Measurements from ENCODE around the gene ZNF507. TPM values are rescaled to one million over a fixed set of nuclear protein-coding genes. Genes with fewer than 3 reads are reported as not detected.

ZNF507 gene
- total and polyA plus RNA-seq, 4 donors = 2.9 to 14.1 (median 7.1) TPM

- peak within 1 kb of the TSS; percentile 98 to 99 for H3K27ac ChIP-seq (ENCODE audit: low read depth in 1 of 2, low read length in 2 of 2)
- TF ChIP-seq YY1 (IDR thresholded peaks at IDR 0.05) = peak; percentile 49
- peak; percentile 51 for TF ChIP-seq TAF1 (conservative IDR thresholded peaks at IDR 0.05)
- peak in 1 of 2 donors; percentile 62 for TF ChIP-seq EGR1 (IDR thresholded peaks at IDR 0.05; ENCODE audit: low read depth in 2 of 2)
- no peak for TF ChIP-seq ZBTB33 (IDR thresholded peaks at IDR 0.05)
- TF ChIP-seq RAD21 (IDR thresholded peaks at IDR 0.05) = peak in 1 of 2 donors; percentile 29
- TF ChIP-seq RXRA (IDR thresholded peaks at IDR 0.05) = no peak
- TF ChIP-seq HNF4A (conservative IDR thresholded peaks at IDR 0.05) = no peak
- no peak for TF ChIP-seq CTCF (IDR thresholded peaks at IDR 0.05; ENCODE audit: low read depth, low read length, missing input control)
- TF ChIP-seq FOXA1 (IDR thresholded peaks at IDR 0.05) = no peak
- TF ChIP-seq HNF4G (IDR thresholded peaks at IDR 0.05) = no peak
- no peak for TF ChIP-seq JUND (IDR thresholded peaks at IDR 0.05)
- TF ChIP-seq REST (IDR thresholded peaks at IDR 0.05) = peak; percentile 88
- TF ChIP-seq ATF3 (IDR thresholded peaks at IDR 0.05) = no peak
- no peak for TF ChIP-seq NR2F2 (IDR thresholded peaks at IDR 0.05)
- no peak for TF ChIP-seq FOXA2 (IDR thresholded peaks at IDR 0.05)
- peak; percentile 42 for TF ChIP-seq SP1 (IDR thresholded peaks at IDR 0.05)
- peak; percentile 74 for TF ChIP-seq MAX (IDR thresholded peaks at IDR 0.05)
- peak; percentile 84 to 95 for TF ChIP-seq GABPA (IDR thresholded peaks at IDR 0.05 in 1 of 2, conservative IDR thresholded peaks at IDR 0.05 in 1 of 2)
- no peaks in the 10 kb centered on the region for H3K27me3 ChIP-seq (ENCODE audit: control insufficient read depth in 4 of 4, insufficient read depth in 4 of 4, low read length in 3 of 4)
- peak within 1 kb of the TSS; percentile 87 to 98 for H3K9ac ChIP-seq (ENCODE audit: low read depth in 1 of 2, low read length in 2 of 2)
- peak; percentile 95 for DNase-seq (ENCODE audit: low spot score)
- WGBS = under 1% methylated on average over 104 of the region's 104 CpGs
- H3K4me1 ChIP-seq (ENCODE audit: control insufficient read depth in 4 of 4, insufficient read depth in 4 of 4, low read length in 3 of 4) = peaks cover 0 to 20% (median 2%) of the 10 kb centered on the region in 4 donors
- H3K36me3 ChIP-seq (ENCODE audit: control insufficient read depth in 4 of 4, insufficient read depth in 3 of 4, low read depth in 1 of 4, low read length in 3 of 4) = peaks cover 0 to 8% (median 5%) of the 10 kb centered on the region in 4 donors
- no peaks in the 10 kb centered on the region for H3K9me3 ChIP-seq (ENCODE audit: control insufficient read depth in 4 of 4, low read length in 3 of 4)
- H3K4me3 ChIP-seq (ENCODE audit: low read depth in 1 of 3, low read length in 3 of 3) = peak within 1 kb of the TSS; percentile 88 to 95 (median 92)
Observed at GRCh38 chr19:32405431-32406160, 60.2 kb downstream of the ZNF507 start, which contains the start of gene DPY19L3. Gene DPY19L3 (plus strand): TSS chr19:32405770. CDS start chr19:32408254, 2,484 bp downstream.

All from liver (tissue), 9 donors.